ENCODE results near the gene SLC23A2.

The SLC23A2 gene

GRCh38 chr20:4946585-4946984 lies 54.7 kb downstream of the SLC23A2 start:
- TF ChIP-seq FOXP2 (optimal IDR thresholded peaks at IDR 0.05; ENCODE audit: borderline replicate concordance, extremely low read depth, extremely low read length, insufficient read depth) (no peak), TAF1 (IDR thresholded peaks at IDR 0.05; ENCODE audit: borderline replicate concordance, insufficient read depth, low read length) (no peak), SIN3A (IDR thresholded peaks at IDR 0.05; ENCODE audit: borderline replicate concordance, insufficient read depth, low read length) (no peak), POLR2AphosphoS5 (IDR thresholded peaks at IDR 0.05; ENCODE audit: low read depth, low read length) (no peak)
- TF ChIP-seq, protein P1, sequence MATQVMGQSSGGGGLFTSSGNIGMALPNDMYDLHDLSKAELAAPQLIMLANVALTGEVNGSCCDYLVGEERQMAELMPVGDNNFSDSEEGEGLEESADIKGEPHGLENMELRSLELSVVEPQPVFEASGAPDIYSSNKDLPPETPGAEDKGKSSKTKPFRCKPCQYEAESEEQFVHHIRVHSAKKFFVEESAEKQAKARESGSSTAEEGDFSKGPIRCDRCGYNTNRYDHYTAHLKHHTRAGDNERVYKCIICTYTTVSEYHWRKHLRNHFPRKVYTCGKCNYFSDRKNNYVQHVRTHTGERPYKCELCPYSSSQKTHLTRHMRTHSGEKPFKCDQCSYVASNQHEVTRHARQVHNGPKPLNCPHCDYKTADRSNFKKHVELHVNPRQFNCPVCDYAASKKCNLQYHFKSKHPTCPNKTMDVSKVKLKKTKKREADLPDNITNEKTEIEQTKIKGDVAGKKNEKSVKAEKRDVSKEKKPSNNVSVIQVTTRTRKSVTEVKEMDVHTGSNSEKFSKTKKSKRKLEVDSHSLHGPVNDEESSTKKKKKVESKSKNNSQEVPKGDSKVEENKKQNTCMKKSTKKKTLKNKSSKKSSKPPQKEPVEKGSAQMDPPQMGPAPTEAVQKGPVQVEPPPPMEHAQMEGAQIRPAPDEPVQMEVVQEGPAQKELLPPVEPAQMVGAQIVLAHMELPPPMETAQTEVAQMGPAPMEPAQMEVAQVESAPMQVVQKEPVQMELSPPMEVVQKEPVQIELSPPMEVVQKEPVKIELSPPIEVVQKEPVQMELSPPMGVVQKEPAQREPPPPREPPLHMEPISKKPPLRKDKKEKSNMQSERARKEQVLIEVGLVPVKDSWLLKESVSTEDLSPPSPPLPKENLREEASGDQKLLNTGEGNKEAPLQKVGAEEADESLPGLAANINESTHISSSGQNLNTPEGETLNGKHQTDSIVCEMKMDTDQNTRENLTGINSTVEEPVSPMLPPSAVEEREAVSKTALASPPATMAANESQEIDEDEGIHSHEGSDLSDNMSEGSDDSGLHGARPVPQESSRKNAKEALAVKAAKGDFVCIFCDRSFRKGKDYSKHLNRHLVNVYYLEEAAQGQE (IDR thresholded peaks at IDR 0.05; ENCODE audit: insufficient read depth in 1 of 2, low read depth in 2 of 2, low read length in 2 of 2): no peak

- TF ChIP-seq, protein P1 (IDR thresholded peaks at IDR 0.05; ENCODE audit: insufficient read depth in 1 of 2, low read depth in 2 of 2, low read length in 2 of 2): no peak
- TF ChIP-seq SIN3A (IDR thresholded peaks at IDR 0.05; ENCODE audit: borderline replicate concordance, insufficient read depth, low read length) (no peak), TAF1 (IDR thresholded peaks at IDR 0.05; ENCODE audit: borderline replicate concordance, insufficient read depth, low read length) (no peak), POLR2AphosphoS5 (IDR thresholded peaks at IDR 0.05; ENCODE audit: low read depth, low read length) (no peak), FOXP2 (optimal IDR thresholded peaks at IDR 0.05; ENCODE audit: borderline replicate concordance, extremely low read depth, extremely low read length, insufficient read depth) (no peak)
Observed at GRCh38 chr20:4944518-4945313, 56.6 kb downstream of the SLC23A2 start.

GRCh38 chr20:4942331-4942730 lies 59.0 kb downstream of the SLC23A2 start:
- no peak for TF ChIP-seq SIN3A (IDR thresholded peaks at IDR 0.05; ENCODE audit: borderline replicate concordance, insufficient read depth, low read length)
- TF ChIP-seq POLR2AphosphoS5 (IDR thresholded peaks at IDR 0.05; ENCODE audit: low read depth, low read length): no peak
- no peak for TF ChIP-seq TAF1 (IDR thresholded peaks at IDR 0.05; ENCODE audit: borderline replicate concordance, insufficient read depth, low read length)

DNA sequence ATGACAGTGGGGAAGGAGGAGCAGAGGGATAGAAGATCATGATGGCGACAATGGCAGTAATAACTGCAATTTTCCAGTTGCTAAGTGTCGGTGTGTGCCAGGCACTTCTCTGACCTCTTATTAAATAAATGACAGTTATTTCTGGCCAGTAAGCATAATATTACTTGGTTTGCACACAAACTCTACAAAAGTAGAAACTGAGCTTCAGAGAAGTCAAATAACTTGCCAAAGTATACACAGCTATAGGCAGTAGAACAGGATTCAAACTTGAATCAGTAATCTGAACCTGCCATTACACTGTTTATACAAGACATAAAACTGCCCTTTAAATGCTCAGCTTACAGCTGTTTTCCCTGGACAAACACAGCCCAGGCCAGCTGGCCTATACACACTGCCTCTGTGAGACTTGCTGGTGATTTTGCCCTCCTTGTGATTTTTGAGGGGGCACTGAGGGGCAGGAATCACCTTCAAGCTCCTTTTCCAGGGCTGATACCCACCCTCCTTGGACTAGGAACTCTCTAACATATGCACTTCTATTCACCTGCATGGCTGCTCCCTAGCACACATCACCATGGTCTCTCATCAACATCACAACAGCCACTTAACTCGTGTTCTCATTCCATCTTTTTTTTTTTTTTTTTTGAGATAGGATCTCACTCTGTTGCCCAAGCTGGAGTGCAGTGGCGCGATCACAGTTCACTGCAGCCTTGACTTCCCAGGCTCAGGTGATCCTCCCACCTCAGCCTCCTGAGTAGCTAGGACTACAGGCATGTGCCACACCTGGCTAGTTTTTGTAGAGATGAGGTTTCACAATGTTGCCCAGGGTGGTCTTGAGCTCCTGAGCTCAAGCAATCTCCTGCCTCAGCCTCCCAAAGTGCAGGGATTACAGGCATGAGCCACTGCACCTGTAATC lies 63.6 kb downstream of the SLC23A2 start:
- TF ChIP-seq POLR2AphosphoS5 (IDR thresholded peaks at IDR 0.05; ENCODE audit: low read depth, low read length): no peak
- no peak for TF ChIP-seq SIN3A (IDR thresholded peaks at IDR 0.05; ENCODE audit: borderline replicate concordance, insufficient read depth, low read length)
- TF ChIP-seq, protein P1 (IDR thresholded peaks at IDR 0.05; ENCODE audit: insufficient read depth in 1 of 2, low read depth in 2 of 2, low read length in 2 of 2): no peak
- no peak for TF ChIP-seq TAF1 (IDR thresholded peaks at IDR 0.05; ENCODE audit: borderline replicate concordance, insufficient read depth, low read length)
- TF ChIP-seq FOXP2 (optimal IDR thresholded peaks at IDR 0.05; ENCODE audit: borderline replicate concordance, extremely low read depth, extremely low read length, insufficient read depth): no peak

DNA sequence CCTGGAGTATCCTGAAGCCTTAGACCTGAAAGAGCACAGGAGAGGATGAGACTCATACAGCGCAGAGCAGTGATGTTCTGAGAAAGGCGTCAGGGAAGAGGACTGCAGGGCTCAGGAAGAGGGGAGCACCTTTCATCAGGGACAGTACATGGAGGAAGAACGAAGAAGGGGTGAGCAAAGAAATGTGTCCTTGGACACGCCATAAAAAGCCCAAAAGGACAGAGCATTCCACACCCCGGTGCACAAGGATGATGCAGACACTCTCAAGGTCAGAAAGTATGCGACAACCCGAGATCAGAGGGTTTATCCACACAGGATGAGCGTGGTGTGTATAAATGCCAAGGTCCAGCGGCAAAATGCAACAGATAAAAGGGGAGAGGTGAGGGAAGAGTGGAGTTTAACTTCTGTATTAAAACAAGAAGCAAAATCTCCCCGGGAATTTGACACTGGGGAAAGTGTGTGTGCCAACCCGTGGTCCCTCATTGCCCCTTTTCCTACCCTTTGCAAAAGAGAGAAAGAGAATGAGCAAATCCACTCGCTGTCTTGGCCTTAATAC lies 64.4 kb downstream of the SLC23A2 start:
- TF ChIP-seq, protein P1 (IDR thresholded peaks at IDR 0.05; ENCODE audit: insufficient read depth in 1 of 2, low read depth in 2 of 2, low read length in 2 of 2): no peak
- TF ChIP-seq TAF1 (IDR thresholded peaks at IDR 0.05; ENCODE audit: borderline replicate concordance, insufficient read depth, low read length) (no peak), FOXP2 (optimal IDR thresholded peaks at IDR 0.05; ENCODE audit: borderline replicate concordance, extremely low read depth, extremely low read length, insufficient read depth) (no peak), SIN3A (IDR thresholded peaks at IDR 0.05; ENCODE audit: borderline replicate concordance, insufficient read depth, low read length) (no peak), POLR2AphosphoS5 (IDR thresholded peaks at IDR 0.05; ENCODE audit: low read depth, low read length) (no peak)

All from PFSK-1 (cell line).